ENCODE measurements around the gene RNASE8. TPM values are rescaled to one million over a fixed set of nuclear protein-coding genes. Genes with fewer than 3 reads are reported as not detected.

Gene RNASE8
- total RNA-seq, 1 experiment from 2014 or later: not detected

DNA sequence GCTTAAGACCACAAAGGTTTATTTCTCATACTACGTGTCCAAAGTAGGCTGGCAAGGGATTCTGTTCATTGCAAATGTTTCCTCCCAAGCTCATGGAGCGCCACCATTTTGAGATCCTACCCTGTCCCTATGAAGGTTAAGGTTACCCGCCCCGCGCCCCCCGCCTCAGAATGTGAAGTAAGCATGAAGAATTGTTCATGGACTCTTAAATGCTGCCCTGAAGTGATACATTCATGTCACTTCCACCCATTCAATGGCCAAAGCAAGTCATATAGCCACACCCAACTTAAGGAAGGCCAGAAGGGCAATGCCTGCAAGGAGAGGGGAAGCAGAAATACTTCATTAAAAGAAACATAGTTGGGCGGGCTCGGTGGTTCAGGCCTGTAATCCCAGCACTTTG, 47.5 kb downstream of the RNASE8 start:
- H3K4me3 Mint-ChIP-seq: peak overlapping the region; percentile 93
- ChIA-PET POLR2A (interaction anchor here (0.6 to 3.9 kb wide), 6 partner anchors 11 to 36 kb away, joined by 3 to 40 read pairs (median 6); partner anchors contain the start of gene ARHGEF40), CTCF (interaction anchor here (0.8 to 8.6 kb wide), 23 partner anchors 10 to 570 kb away, joined by 3 to 321 read pairs (median 5); partner anchors contain the start of genes ARHGEF40 and NDRG2)
- TF ChIP-seq MAX (CRISPR knock-in tag; IDR thresholded peaks at IDR 0.05): no peak
- TF ChIP-seq SP1 (CRISPR knock-in tag; conservative IDR thresholded peaks at IDR 0.05): no peak
- TF ChIP-seq ZNF671 (CRISPR knock-in tag; IDR thresholded peaks at IDR 0.05): no peak
- no peak for TF ChIP-seq CBFB (CRISPR knock-in tag; IDR thresholded peaks at IDR 0.05; ENCODE audit: low read depth)
- TF ChIP-seq CTCF (IDR thresholded peaks at IDR 0.05): no peak
- TF ChIP-seq, protein P1, sequence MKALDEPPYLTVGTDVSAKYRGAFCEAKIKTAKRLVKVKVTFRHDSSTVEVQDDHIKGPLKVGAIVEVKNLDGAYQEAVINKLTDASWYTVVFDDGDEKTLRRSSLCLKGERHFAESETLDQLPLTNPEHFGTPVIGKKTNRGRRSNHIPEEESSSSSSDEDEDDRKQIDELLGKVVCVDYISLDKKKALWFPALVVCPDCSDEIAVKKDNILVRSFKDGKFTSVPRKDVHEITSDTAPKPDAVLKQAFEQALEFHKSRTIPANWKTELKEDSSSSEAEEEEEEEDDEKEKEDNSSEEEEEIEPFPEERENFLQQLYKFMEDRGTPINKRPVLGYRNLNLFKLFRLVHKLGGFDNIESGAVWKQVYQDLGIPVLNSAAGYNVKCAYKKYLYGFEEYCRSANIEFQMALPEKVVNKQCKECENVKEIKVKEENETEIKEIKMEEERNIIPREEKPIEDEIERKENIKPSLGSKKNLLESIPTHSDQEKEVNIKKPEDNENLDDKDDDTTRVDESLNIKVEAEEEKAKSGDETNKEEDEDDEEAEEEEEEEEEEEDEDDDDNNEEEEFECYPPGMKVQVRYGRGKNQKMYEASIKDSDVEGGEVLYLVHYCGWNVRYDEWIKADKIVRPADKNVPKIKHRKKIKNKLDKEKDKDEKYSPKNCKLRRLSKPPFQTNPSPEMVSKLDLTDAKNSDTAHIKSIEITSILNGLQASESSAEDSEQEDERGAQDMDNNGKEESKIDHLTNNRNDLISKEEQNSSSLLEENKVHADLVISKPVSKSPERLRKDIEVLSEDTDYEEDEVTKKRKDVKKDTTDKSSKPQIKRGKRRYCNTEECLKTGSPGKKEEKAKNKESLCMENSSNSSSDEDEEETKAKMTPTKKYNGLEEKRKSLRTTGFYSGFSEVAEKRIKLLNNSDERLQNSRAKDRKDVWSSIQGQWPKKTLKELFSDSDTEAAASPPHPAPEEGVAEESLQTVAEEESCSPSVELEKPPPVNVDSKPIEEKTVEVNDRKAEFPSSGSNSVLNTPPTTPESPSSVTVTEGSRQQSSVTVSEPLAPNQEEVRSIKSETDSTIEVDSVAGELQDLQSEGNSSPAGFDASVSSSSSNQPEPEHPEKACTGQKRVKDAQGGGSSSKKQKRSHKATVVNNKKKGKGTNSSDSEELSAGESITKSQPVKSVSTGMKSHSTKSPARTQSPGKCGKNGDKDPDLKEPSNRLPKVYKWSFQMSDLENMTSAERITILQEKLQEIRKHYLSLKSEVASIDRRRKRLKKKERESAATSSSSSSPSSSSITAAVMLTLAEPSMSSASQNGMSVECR (CRISPR knock-in tag; IDR thresholded peaks at IDR 0.05; ENCODE audit: borderline replicate concordance): no peak
- no peak for TF ChIP-seq ESRRA (CRISPR knock-in tag; IDR thresholded peaks at IDR 0.05; ENCODE audit: borderline replicate concordance)
- TF ChIP-seq ZNF423 (CRISPR knock-in tag; IDR thresholded peaks at IDR 0.05): no peak
- TF ChIP-seq RELA (CRISPR knock-in tag; IDR thresholded peaks at IDR 0.05; ENCODE audit: borderline replicate concordance): no peak
- no peak for TF ChIP-seq TEAD1 (CRISPR knock-in tag; IDR thresholded peaks at IDR 0.05)
- no peak for TF ChIP-seq GRHL2 (CRISPR knock-in tag; IDR thresholded peaks at IDR 0.05; ENCODE audit: insufficient replicate concordance, severe bottlenecking)
- no peak for TF ChIP-seq NR2C2 (CRISPR knock-in tag; IDR thresholded peaks at IDR 0.05)
- TF ChIP-seq, protein P2, sequence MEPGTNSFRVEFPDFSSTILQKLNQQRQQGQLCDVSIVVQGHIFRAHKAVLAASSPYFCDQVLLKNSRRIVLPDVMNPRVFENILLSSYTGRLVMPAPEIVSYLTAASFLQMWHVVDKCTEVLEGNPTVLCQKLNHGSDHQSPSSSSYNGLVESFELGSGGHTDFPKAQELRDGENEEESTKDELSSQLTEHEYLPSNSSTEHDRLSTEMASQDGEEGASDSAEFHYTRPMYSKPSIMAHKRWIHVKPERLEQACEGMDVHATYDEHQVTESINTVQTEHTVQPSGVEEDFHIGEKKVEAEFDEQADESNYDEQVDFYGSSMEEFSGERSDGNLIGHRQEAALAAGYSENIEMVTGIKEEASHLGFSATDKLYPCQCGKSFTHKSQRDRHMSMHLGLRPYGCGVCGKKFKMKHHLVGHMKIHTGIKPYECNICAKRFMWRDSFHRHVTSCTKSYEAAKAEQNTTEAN (CRISPR knock-in tag; IDR thresholded peaks at IDR 0.05): no peak
- TF ChIP-seq E2F1 (CRISPR knock-in tag; IDR thresholded peaks at IDR 0.05): no peak
- no peak for TF ChIP-seq OVOL2 (CRISPR knock-in tag; IDR thresholded peaks at IDR 0.05; ENCODE audit: borderline replicate concordance)
- TF ChIP-seq, protein P3, sequence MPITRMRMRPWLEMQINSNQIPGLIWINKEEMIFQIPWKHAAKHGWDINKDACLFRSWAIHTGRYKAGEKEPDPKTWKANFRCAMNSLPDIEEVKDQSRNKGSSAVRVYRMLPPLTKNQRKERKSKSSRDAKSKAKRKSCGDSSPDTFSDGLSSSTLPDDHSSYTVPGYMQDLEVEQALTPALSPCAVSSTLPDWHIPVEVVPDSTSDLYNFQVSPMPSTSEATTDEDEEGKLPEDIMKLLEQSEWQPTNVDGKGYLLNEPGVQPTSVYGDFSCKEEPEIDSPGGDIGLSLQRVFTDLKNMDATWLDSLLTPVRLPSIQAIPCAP (CRISPR knock-in tag; IDR thresholded peaks at IDR 0.05): no peak
- TF ChIP-seq SOX15 (CRISPR knock-in tag; IDR thresholded peaks at IDR 0.05): no peak
- no peak for TF ChIP-seq TEAD4 (CRISPR knock-in tag; IDR thresholded peaks at IDR 0.05)
- DNase-seq (ENCODE audit: low spot score) (no peak), ATAC-seq (no peak)
- peak overlapping the region; percentile 87; the same call in 1 of the 2 replicates for H3K27ac Mint-ChIP-seq
- H3K4me1 Mint-ChIP-seq: peaks cover 72% of the 10 kb centered on the region
- no peaks in the 10 kb centered on the region for H3K27me3 Mint-ChIP-seq (ENCODE audit: low read depth)
- no peaks in the 10 kb centered on the region for H3K9me3 Mint-ChIP-seq
- H3K36me3 Mint-ChIP-seq: no peaks in the 10 kb centered on the region

All from WTC11 (cell line).